Stimulated activated CD8-positive, alpha-beta memory T cell treated with anti-CD3 and anti-CD28 coated beads, Interleukin-7, amount 100 ng/mL, for 24 hours (primary cell): ENCODE measurements around the gene C1QTNF3.

ENCODE experiments used
- DNase-seq: peaks from one replicate; pipeline ENCODE4 v3.0.0-alpha.2; 2020; ENCODE audit warnings: low read depth

Gene C1QTNF3

DNA sequence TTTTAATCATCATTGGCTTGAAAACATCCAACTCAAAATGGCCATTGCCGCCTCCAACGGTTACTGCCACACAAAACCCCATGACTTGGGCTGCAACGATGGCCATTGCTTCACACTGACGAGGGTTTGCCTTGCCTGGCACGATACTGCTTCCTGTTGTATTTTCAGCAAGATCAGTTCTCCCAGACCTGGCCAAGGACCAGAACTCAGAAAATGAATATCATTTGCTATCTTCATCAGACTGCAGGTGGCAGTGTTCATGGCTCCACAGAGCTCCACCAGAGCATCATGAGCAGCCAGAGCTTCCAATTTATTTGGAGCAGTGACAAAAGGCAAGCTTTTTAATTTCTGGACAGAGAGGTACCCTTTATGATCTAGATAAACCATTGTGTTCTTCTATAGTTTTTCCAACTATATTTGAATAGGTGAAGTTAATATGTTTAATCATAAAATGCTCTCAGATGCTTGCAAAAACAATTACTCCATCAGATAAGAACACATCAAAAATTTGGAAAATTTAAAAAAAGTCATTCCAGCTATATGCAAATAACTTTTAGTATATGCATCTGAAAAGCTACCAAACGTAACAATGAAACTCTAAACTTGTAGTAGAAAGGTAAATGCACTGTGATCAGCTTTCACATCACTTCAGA lies 45.6 kb downstream of the C1QTNF3 start:
- no peak for DNase-seq

DNA sequence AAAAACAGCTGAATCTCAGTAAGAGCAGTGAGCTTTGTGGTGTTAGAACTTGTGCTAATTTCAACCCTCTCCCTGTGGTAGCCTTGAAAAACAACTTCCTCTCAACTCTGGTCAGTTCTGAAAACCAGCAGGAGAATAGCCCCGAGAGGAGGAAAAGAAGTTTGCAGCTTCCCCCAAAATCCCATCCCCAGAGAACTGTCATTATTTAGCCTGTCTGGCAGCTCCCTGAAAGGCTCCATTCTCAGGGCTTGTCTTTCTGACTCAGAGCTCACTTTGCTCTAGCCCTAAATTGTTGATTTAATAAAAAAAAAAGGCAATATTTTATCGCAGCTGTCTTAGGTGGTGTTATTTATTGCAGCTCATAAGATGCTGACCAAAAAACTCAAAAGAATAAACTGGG lies 47.1 kb downstream of the C1QTNF3 start:
- DNase-seq = no peak

DNA sequence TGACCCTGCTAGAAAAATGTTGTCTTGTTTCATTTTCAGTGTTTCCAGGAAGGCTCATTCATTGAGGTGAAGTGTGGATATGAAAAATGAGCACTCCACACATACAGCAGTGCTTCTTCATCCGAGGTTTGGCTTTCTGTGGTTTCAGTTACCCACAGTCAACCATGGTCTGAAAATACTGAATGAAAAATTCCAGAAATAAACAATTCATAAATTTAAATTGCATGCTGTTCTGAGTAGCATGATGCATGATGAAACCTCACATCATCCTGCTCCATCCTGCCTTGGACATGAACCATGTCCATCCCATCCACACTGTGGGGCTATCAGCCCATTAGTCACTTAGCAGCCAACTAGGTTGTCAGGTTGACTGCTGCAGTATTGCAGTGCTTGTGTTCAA lies 48.2 kb downstream of the C1QTNF3 start:
- DNase-seq = no peak

DNA sequence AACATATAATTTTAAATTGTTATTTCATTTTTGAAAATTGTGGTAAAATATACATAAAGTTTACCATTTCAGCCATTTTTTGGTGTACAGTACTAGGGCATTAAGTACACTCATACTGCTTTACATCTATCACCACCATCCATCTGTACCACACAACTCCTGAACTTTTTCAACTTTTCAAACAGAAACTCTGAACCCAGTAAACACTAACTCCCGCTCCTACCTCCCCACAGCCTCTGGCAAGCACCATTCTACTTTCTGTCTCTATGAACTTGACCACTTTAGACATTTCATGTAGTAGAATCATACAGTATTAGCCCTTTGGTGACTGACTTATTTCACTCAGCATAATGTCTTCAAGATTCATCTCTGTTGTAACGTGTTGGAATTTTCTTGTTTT lies 50.1 kb downstream of the C1QTNF3 start:
- DNase-seq = no peak

DNA sequence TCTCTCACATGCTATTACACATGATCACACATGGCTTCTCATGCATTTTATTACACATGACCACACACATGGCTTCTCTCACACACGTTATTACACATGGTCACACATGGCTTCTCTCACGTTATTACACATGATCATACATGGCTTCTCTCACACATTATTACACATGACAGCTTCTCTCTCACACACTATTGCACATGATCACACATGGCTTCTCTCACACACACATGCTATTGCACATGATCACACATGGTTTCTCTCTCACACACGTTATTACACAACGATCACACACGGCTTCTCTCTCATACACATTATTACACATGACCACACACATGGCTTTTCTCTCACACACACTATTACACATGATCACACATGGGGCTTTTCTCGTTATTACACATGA lies 57.6 kb downstream of the C1QTNF3 start:
- no peak for DNase-seq

DNA sequence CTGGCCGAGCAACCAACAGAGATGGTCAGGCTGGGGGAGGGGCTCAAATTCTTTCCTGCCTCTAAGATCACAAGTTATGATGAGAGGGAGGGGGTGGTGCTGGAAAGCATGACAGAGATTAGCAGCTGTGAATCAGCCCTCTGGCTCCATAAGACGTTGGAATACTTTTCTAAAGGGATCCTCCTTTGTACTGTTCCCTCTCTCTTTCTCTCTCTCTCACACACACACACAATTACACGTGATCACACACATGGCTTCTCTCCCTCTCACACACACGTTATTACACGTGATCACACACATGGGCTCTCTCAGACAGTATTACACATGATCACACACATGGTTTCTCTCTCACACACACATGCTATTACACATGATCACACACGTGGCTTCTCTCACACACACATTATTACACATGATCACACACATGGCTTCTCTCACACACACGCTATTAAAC lies 58.3 kb downstream of the C1QTNF3 start, which contains the start of gene SLC45A2:
Gene SLC45A2, minus strand, starts transcription at position 23 of the 454 bp plus-strand sequence. CDS start 110 bp downstream, outside the sequence.
- no peak for DNase-seq

DNA sequence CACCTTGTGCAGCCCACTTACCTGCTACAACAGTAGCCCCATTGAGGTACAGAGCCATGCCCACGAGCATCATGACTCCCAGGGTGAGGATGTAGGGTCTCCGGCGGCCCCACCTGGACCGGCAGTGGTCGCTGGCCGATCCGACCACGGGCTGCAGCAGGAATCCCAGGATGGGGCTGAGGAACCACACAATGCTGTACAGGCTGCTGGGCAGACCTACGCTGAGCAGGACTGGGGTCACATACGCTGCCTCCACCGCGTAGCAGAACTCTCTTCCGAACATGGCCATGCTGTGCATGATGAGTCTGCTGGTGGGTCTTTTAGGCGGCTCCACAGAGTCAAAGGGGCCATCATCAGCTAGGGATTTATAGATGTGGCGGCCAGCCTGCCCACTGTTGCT lies 58.8 kb downstream of the C1QTNF3 start:
- no peak for DNase-seq

DNA sequence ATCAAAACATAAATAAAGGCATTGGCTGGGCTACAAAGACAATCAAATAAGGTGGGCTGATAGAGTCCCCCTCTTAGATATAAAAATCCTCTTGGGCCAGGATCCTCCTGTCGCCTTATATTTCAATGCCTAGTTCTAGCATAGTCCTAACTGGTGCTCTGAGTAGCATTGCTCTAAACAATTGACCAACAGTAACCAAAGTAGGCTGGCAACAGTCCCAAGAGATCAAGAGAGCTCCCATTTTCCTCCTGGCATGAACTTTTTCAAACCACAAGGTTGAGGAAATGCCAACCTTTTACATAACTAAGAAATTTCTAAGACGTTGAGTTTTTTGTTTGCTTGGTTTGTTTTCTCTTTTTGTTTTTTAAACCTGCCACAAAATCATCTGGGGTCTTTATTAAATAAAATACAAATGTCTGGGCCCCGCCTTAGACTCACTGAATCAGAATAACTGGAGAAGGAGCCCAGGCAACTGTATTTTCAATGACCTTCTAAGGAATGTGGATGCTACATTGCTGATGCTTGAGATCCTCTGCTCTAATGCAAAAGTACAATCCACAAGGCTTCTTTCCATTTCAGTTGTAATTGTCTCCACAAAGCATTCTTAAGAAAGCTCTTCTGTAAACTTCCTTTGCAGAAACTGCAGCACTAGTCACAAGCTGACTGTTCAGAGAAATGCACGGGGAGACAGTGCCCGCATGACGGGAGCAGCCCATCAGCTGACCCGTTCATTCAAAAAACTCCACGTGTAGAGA lies 61.4 kb downstream of the C1QTNF3 start:
- DNase-seq = no peak

DNA sequence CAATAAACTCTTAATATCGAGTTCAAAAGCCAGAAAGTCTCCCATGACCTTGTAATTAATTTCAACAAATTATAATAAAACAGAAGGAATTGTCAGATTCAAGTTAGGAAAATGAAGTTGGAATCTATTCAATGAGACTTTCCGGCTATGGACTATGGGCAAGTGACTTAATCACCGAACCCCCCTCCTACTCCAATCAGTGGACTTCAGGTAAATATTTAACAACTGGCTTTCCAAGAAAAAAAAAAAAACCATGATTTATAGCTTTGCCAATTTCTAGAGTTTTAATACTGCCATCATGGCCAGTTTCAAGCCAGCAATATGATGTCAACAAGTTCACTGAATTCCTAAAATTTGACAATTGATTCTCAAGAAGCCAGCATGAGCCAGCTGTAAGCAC lies 63.0 kb downstream of the C1QTNF3 start:
- DNase-seq = no peak

DNA sequence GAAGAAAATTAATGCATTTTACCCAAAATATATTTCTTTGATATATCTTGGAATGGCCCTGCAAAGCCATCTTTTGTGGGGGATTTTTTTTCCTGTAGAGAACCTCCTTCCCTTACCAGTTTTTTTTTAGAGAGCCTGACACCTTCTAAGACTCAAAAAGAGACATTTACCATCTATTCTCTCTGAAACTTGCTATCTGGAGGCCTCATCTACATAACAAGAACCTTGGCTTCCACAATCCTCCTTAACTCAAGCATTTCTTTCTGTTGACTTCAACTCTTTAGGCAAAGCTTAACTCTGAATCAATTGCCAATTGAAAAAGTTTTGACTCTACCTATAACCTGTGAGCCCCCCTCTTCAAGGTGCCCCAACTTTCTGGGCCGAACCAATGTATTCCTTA lies 64.7 kb downstream of the C1QTNF3 start:
- no peak for DNase-seq

DNA sequence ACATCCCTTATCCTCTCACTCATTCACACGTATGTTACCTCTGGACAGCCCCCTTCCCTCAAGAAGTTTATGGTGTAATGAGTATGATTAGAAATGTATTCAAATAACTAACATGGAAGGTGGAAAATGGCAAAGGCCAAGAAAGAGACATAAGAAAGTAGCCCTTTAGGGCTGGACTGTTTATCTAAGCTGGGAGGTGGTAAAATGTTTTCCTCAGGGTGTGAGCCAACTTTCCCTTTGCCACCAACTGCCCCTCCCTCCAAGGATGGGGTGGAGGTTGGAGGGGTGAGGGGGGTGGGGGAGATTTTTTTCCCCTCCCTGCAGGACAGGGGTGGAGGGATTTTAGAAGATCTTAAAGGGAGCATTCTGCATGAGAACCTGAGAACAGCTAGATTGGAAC lies 66.7 kb downstream of the C1QTNF3 start:
- DNase-seq = no peak

DNA sequence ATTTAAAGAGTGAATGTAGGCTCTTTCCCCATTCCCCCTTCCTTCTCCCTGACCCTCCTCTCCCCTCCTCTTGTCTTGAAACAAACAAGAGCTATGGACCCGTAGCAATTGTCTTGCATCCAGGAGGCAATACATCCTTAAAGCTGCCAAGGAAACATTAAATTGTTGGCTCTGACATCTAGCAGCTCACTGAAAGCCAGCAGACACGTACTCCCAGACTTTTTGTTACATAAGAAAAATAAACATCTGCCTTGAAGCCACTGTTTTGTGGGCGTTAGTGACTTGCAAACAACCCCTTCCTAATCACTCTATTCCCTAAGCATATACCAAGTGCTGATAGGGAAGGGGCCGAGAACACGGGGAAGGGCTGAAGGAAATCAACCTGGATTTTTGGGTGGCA lies 67.2 kb downstream of the C1QTNF3 start:
- DNase-seq = no peak

DNA sequence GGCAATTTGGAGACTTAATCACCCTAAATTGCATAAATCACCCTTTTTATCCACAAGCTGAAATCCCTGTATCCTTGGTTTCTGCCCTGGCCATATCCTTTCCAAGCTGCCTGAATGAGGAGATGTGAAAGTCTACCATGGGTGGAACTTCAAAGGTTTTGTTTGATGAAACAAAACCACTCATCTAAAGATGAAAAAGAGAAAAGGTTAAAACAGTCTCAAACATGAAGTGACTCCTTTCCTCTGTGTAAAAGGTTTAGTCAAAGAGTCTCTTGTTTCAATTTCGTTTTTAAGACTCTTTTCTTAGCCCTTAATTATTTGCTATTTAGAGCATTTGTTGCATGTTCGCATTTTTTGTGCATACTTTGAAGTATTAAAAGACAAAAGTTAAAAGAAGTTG lies 69.7 kb downstream of the C1QTNF3 start:
- no peak for DNase-seq

DNA sequence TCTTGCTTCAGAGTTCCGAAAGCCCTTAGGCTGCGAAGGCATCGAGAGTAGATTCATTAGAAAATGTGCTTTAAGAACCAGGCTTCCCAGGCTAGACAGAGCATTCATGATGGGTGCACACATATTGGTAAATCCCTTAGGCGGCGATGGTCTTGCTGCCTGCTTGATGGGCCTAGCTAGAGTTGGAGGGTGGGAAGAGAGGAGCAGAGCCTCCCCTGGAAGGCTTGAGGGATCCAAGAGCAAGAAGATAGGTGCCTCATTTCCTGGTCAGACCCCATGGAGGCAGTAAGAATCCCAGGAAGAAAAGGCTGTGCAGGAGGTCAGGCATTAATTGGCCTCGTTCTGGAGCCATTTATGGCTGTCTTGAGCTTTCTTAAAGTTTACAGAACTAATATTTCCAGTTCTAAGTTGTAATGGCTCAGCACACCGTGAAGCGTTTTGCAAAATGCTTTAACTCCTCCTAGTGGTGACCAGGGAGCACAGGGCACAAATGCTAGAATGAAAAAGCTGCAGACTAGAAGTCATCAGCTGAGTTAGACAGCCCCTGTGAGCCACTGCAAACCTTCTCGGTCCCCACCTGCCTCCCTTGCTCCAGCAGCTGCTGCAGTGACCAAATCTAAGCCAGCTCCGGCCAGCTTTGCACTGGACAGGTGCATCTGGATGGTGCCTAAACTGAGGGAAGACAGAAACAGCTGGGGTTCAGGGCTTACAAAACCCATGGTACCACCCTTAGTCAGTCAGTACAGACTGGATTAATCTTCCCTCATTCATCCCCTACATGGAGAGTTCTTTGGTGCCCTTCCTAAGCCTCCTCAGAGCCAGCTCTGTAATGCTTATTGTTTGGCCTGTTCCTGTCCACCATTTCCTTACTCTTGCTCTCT lies 73.2 kb downstream of the C1QTNF3 start:
- DNase-seq = no peak

DNA sequence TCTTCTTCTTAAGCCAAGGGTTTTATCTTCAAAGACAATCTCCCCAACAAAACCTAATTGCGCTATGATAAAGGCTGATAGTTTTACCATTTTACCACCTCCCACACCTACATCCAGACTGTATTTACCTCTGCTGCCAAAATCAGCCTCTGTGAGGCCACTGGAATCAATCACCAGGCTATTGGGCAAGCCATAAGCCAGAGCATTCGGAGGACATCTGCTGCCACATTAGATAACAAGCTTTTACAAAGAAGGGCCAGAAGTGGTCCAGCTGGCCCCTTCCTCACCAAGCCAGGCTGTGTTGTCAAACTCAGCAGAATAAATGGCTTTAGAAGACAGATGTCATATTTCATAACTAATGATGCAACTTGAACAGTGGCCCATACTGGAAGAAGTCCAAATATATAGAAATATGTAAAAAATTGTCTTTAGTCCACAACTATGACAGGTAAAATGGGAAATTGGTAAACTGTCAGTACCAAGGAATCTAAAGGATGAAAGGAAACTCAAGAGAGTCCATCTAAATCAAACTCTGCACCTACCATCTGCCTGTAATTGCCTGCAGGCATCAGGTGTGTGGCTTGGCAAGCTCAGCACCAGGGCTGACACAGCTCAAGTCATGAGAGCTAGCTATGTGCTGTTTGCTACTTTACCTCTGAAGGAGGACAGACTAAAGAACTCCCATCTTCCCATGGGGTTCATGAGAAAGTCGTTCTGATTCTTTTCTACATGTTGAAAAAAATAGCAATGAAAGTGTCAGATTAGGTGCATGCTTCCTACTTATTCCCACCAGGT lies 74.6 kb downstream of the C1QTNF3 start:
- DNase-seq = no peak
